RCC 7860 (cell line): ENCODE measurements around the gene NID1.

Experiments used
- DNase-seq: peaks from one replicate; pipeline ENCODE4 v3.0.0-alpha.2; 2015; ENCODE audit warnings: low spot score
- FAIRE-seq: peaks from 2 replicates; lab custom pipeline; 2012; peaks lifted over from hg19 to GRCh38; lab: Jason Lieb, UNC

The NID1 gene

DNA sequence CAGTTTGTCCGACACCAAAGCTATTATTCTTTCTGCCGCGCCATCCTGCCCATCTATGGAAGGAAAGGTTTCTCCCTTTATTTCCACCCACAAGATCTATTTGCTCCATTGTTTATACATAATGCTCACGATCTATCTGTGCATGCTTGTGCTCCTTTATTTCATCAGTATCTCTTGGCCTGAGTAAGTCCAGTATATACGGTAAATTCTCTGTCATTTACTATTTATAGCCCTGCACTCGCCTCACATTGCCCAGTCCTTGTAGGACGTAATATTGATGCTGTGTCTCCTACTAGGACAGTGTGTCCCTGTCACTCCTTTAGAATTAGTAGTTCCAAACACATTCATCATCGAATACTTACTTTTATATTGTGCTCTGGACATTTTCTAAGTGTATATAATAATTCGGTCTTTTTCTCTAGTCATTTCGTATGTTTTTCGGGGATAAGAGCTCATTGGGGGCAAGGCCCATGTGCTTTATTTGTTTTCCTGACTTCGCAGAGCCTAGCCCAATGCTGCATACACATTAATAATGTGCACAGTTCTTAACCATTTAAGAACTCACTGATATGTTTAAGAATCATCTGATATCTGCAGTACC lies 3.1 kb upstream of the NID1 start:
- DNase-seq, result no peak
- no peak for FAIRE-seq

DNA sequence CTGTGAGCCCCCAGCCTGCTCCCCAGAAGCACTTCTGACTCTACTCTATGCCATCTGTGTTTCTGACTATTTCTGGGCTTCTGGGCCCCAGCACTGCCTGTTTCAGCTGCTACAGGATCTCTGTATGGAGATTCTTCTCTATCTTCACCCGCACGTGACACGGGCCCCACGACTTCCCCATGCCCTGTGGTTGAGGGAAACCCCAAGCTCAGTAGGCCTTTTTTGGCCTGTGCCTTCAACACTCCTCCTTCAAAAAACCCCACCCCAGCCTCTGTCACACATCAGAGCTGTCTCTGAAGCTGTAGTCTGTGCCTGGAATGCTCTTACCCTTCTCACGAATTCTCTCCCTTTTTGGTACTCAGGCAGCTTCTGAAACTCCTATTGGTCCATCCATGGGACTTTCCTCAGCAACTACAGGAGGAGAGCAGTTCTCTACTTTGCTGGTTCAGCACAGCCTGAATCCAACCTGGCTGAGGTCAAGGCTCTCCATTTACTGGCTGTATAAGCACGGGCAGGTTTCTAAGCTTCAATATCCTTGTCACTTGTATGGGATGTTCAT lies 2.0 kb upstream of the NID1 start:
- no peak for FAIRE-seq
- DNase-seq, result no peak

DNA sequence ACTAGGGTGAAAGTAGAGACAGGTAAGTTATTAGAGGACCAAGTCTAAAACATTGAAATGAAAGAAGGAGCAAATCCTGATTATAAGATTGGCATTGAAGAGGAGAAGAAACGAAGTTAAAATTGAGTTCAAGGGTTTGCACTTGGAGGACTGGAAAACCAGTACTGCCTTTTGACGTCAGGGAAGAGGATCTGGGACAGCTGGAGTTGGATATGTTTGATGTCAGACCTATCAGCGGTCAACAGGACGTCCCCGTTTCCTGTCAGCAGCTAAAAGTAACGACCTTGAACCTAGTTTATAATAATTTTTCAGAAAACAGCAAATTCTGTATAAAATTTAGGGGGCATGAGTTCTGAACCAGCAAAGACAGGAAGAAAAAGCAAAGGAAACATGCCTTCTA lies 1.2 kb upstream of the NID1 start:
- DNase-seq (no peak), FAIRE-seq (no peak)

DNA sequence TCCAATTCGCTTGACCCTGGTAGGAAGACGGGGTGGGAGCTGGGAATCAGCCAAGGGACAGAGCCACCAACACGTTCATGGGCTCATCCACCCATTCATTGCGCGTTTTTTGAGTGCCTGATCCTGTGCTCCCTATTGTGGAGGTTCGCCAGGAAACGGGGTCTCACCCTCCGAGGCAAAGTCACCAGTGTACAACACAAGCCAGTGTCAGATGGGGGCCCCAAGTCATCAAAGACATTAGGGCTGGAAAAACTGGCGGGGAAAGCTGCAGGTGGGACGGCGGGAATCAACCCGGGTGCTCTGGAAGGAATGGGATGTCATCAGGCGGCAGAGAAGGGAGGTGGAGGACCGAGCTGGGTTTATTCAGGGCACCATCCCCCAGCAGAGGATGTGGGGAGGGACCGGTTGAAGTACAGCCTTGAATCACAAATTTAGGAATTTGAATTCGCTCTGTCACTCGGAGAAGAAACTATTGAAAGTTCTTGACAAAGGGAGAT lies 667 bp upstream of the NID1 start:
- FAIRE-seq (no peak), DNase-seq (no peak)

DNA sequence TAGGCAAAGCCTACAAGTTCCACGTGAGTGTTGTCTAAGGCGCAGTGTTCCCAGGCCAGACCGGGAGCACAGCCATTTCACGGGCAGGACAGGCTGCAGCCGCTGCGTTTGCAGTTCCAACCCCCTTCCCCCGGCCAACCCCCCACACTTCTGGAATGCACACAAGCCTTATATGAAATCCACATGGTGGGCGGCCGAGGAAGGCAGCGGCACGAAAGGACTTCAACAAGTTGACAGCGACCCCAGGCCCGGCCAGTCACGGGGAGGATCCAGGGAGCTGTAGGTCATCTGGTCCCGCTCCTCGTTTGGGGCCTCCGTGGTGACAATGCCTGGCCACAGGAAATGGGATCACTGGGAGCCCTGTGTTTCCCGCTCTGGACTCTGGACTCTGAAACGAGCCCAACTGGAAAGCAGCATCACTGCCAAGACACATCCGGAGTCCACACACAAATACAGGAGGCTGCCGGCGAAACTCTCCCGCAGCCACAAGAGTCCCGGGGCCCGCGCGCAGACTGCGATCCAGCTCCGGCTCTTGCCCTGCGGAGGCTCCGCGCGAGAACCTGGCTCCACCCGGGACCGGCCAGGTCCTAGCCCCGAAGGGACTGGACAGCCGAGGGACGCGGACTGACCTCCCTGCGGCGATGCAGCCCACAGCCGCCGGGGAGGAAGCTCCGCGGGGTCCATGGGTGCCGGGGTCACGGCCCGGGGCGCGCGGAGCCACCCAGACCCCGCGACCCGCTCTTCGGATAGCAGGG lies 794 bp downstream of the NID1 start:
- FAIRE-seq, result no peak
- no peak for DNase-seq

DNA sequence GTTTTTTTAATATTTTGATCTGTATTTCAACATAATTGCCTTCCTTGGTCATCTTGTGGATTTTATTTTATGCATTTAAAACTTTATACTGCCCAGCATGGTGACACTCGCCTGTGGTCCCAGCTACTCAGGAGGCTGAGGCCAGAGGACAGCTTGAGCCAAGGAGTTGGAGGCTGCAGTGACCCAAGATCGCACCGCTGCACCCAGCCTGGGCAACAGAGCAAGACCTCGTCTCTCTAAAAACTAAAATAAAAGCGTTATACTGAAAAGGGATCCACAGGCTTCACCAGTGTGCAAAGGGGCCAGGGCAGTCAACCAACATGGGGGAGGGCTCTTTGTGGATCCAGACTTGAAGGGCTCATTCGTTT lies 1.4 kb downstream of the NID1 start:
- DNase-seq (no peak), FAIRE-seq (no peak)

DNA sequence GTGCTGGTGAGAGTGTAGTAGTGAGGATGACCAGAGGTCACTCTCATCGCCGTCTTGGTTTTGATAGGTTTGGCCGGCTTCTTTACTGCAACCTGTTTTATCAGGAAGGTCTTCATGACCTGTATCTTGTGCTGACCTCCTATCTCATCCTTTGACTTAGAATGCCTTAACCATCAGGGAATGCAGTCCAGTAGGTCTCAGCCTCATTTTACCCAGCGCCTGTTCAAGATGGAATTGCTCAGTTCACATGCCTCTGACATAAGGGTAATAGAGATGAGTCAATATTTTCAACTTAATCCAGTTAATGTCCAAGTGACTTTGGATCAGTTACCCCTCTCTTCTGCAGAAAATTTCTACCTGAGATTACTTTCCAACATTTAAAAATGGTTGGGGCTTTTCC lies 4.6 kb downstream of the NID1 start:
- no peak for DNase-seq

DNA sequence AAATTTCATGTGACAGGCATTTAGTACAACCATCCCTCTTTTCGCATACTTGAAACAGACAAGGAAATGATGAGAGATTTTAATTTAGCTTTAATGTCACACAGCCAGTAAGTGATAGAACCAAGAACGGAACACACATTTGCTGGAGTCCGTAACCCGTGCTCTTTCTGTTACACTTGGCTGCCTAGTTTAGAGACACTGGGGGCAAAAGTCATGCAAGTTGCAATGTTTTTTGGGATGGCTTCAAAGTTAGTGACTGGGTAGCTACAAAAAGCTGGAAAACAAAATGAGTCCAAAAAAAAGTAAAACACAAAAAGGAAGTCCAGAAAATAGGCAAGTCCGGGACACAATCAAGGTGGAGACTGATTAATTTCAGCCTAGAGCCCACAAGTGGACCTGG lies 5.9 kb downstream of the NID1 start:
- DNase-seq (no peak), FAIRE-seq (no peak)

More for the DNA sequence above, 4.6 kb downstream of the NID1 start:
- no peak for FAIRE-seq

DNA sequence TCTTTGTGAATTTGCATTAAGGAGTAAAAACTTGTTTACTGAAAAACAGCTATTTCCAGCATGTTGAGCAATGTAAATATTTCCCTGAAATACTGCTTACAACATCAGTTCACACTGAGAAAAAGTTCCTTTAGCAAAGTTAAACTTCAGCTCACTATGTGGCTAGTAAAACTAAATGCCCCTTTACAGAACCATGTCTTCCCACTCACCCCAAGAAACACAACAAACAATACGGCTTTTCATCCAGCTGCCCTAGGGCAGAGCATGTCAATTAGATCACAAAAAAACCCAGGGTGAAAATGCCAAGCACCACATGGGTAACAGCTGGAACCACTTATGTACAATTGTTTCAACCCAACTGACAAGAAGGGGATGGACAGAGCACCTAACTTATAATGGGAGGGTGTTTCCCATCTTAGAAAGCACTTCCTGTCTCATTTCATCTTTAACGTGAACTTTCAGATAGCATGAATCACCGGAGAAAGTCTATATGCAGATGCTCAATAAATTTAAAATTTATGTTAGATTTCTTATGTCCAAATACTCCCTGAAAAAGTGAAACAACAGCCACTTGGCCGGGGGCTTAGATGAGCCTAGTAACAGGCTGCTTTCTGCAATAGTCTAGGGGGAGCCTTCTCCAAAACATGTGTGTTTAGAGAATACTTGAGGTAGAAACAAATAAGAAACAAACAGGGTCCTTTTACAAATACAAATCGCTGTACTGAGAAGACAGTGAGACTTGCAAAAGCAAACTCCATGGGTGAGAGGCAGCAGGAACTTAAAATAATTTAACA lies 6.6 kb downstream of the NID1 start:
- FAIRE-seq (no peak), DNase-seq (no peak)

DNA sequence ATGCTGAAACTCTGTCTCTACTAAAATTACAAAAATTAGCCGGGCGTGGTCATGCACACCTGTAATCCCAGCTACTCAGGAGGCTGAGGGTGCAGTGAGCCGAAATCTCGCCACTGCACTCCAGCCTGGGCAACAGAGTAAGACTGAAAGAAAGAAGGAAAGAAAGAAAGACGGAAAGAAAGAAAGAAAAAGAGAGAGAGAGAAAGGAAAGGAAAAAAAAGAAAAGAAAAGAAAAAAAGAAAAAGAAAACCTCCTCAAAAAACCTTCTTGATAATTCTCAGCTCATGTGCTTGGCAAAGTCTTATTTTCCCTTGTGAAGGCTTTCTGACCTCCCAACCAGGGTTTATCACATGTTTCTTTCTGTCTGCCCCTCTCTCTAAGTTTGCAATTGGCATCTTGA lies 7.3 kb downstream of the NID1 start:
- no peak for FAIRE-seq

DNA sequence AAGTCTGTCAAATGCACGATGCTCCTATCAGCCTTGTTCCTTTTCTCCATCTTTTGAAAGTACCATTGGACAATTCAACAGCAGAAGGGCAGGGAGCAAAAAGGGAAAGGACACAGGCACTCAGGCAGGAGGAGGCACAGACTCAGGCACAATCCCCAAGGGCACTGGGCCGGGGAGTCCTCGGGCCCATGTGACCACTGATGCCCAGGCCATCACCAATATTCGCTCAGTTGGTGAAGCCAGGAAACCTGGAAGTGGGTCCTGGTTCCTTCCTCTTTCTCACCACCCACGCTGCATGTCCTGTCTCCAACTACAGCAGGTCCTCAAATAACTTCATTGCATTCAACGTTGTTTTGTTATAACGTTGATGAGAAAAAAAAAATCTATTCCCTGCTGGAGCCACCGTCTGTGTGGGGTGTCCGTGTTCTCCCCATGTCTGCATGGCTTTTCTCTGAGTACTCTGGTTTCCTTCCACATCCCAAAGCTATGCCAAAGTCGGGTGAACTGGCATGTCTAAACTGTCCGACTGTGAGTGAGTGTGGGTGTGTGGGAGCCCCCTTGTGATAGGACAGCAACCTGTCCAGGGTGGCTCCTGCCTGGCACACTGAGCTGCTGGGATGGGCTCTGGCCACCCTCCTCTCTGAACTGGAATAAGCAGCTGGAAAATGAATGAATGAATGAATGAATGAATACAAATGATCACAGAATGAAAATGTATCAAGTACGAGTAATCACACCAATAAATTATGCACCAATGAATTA lies 12.5 kb downstream of the NID1 start:
- DNase-seq (no peak), FAIRE-seq (no peak)

More for the DNA sequence above, 7.3 kb downstream of the NID1 start:
- no peak for DNase-seq

DNA sequence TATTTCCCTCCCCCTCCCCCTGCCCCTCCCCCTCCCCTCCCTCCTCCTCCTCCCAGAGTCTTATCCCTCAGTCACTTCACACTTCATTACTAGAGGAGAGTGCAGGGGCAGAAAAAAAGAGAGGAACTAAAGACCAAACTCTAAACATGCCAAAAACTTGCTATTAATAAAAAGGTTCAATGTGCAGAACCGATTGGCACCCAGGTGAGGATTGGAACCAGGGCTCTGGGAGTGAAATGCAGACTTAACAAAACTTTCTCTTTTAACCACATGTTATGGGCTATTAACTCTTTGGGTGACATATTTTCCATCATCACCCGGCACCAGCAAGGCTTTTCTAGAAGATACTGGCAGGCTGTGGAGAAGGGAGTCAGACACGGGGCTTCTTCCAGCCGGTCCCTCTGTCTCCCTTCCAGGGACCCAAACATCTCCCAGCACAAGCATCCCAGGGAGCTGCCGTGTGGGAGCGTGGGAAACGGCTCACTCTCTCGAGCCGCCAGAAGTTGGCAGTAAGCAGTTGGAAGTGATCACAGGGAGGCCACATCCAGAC lies 13.6 kb downstream of the NID1 start:
- FAIRE-seq (no peak), DNase-seq (no peak)

DNA sequence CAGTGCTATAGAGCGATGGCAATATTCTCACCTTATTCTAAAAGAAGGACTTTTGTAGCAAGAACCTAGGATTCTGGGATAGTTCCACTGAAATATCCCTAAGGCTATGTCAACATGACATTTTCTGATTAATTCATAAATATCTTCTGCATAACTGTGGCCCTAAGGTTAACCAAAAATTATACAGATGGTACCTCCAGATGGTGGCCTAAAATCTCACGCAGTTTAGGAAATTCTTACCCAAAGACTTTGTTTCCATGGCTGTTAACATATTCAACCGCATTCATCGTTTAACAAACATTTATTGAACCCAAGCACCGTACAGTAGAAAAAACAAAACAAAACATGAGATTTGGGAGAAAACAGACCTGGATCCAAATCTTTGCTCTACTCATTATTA lies 19.1 kb downstream of the NID1 start:
- DNase-seq (no peak), FAIRE-seq (no peak)

DNA sequence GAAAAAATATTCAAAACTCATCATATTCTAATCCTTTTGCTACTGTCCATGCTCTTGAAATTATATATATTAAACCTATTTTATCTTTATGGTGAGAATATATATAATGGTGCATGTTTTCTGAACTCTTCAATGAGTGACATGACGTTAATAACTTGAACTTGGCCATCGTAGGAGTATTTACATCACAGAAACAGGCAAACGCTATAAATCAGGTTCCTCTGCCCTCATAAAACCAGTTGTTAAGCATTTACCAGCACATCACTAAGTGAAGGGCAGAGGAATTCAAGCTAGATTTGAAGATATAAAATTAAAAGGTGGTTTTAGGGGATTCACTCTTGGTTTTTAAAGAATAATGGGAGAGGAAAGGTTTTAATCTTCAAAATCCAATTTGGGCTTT lies 20.5 kb downstream of the NID1 start:
- DNase-seq, result no peak

DNA sequence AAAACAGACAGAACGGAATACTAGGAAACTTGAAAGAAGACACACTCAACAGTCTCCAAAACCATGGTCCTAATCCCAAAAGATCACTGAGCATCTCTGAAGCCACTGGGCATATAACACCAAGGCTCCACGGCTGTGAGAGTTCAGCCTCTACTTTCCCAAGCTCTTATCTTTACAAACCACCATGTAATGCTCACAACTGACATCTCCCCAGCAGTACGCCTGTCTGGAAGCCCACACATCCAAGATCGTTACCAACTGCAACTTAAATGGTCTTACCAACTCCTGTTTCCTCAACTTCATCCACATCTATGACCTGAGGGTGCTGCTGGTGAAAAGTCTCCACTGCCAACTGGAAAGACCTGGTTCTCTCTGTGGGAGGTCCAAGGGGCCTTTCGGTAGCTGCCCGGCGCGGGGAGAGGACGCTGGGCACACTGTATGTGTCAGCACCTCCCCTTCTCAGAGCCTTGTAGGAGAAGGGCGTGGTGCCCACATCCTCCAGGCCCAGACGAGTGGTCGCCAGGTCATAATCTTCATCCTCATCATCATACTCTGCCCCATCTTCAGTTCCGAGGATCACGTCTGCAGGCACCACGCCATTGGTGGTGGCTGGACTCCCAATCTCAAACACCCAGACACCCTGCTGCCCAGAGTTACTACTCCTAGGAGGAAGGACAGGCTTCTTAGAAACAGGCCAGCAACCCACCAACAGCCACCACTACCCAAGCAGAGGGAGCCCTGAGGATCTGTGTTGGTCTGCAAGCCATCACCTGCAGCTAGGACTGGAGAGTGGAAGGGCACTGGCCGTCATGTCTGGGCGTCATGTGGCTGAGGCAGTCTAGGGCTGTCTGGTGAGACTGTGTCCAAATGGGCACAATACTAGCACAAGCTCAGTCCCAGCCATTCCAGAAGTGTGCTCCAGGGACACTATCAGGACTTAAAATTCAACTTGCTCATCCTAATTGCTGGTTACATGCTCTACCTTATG lies 23.0 kb downstream of the NID1 start:
- FAIRE-seq (no peak), DNase-seq (no peak)

More for the DNA sequence above, 20.5 kb downstream of the NID1 start:
- FAIRE-seq, result no peak

DNA sequence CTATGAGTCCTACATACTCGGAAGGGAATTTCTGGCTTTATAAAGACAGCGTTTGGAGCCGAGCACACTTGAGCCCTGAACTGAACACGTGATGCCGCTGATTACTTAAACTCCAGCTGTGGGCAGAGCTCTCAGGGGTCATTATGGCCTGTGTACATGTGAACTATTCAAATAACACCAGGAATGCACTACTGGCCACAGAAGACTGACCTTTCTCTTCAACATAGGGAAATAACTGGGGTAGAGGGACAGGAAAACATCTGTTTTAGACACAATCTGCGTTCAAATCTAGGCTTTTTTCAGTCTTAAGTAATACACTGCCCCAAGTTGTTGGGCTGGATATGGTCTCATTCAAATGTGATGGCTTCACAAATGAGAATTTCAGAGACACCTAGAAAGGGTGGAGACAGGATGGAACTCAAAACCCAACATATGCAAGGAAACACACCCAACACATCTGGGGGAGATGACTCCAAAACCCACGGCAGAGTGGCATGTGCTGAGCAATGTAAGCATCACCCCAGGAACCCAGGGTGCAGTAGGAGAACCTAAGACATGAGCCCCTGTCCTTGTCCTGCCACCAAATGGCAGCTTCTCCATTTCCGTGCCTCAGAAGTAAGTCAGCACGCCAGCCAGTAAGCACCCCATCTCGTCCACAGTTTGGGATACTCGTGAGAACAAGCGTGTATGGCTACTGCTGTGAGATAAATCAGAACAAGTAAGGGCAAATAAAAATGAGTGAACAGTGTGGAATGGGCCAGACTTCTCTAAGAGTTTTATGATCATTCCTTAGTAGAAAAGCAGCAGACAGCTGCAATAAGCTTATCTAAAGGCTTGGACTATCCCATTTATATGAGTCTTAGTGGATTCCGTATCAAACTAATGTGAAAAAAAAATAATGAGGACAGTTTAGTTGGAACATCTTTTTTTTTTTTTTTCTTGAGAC lies 24.9 kb downstream of the NID1 start:
- FAIRE-seq (no peak), DNase-seq (no peak)

DNA sequence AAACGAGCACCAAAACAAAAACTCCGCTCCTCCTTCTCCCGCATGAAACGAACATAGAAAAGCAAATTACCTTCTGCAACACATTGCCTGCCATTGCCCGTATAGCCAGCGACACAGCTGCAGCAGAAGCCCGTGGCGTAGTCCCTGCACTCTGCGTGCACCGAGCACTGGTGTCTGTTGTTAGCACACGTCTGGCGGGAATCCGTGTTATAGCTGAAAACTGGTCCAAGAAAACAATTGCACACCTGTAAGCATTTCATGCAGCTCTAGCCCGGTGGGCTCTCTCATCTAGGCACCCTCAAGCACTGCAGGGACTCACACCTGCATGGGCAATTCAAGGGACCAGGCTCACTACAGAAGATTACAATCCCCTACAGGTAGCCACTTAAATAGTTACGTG lies 26.9 kb downstream of the NID1 start:
- FAIRE-seq, result no peak

DNA sequence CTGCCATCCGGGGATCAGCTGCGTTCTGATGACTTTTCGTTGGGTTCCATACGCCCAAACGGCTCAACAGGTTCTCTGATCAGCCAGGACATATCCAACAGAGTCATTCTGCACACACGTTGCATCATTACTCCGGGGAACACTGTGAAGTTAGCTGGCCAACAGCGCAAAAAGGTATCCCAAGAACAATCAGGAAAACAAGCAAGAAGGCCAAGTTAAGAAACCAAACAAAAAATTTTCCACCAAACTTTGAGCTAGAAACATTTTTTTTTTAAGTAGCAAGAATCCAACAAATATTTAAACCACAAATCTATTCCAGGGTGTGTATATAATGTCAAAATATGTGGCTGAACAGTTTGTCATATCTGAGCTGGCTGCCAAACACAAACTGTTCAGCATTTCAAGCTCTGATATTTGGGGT lies 29.2 kb downstream of the NID1 start:
- FAIRE-seq (no peak), DNase-seq (no peak)

More for the DNA sequence above, 26.9 kb downstream of the NID1 start:
- DNase-seq, result no peak
